Right cardiac atrium (tissue), 5 donors: ENCODE measurements around the gene LMAN1L. TPM values are rescaled to one million over a fixed set of nuclear protein-coding genes. Genes with fewer than 3 reads are reported as not detected.
"Not testable (repeated sequence)": the region's sequence is repeated elsewhere in the genome, so short reads cannot be mapped to it uniquely, and the experiment has no call there.

Experiments
- ATAC-seq, 2 donors: fragments of 200-7000 bp; cut with Tn5 transposase; one replicate each; pipeline versions ENCODE4 v1.8.0 to v1.9.1; 2020; ENCODE audit warnings: moderate library complexity in 2 of 2, mild to moderate bottlenecking in 1 of 2
- DNase-seq, 3 donors: peaks; one replicate each; pipeline ENCODE4 v3.0.0-alpha.2; 2020
- H3K27ac ChIP-seq: one replicate; pipeline ENCODE4 v1.5.1; 2013; ENCODE audit warnings: mild to moderate bottlenecking, low read length, control low read depth, moderate library complexity
- H3K27me3 ChIP-seq: one replicate; pipeline ENCODE4 v1.6.1; 2013; ENCODE audit not compliant: control insufficient read depth, insufficient read depth
- H3K4me1 ChIP-seq: one replicate; pipeline ENCODE4 v1.6.1; 2013; ENCODE audit warnings: low read length; ENCODE audit not compliant: control insufficient read depth, insufficient read depth
- H3K4me3 ChIP-seq: one replicate; pipeline ENCODE4 v1.5.1; 2013; ENCODE audit warnings: low read length, control low read depth
- H3K9me3 ChIP-seq: one replicate; pipeline ENCODE4 v1.6.1; 2013; ENCODE audit warnings: low read length; ENCODE audit not compliant: control insufficient read depth
- WGBS: extraction: QIAGEN DNeasy Blood & Tissue Kit; methylation state at CpG from one replicate; pipeline ENCODE4 v1.1.7; 2013; 5-methylcytosine and 5-hydroxymethylcytosine counted together
- intact Hi-C, 4 donors: fragments of 100-400 bp; cut with DNase I; formaldehyde crosslinking; loops; one replicate each; pipeline versions ENCODE4 v1.11.0 to v1.14.0; 2022 to 2023
- polyA plus RNA-seq: library from polyadenylated mRNA; stranded (reverse); fragments of 200-250 nt; gene quantifications from one replicate; pipeline ENCODE4 v1.2.3, GENCODE V29; 2013
- total RNA-seq, 4 donors: library from RNA; stranded (reverse); fragmentation: NEBNext Ultra II Directional; extraction: Animal tissue kit (Norgen Biotek cat#: 25700); gene quantifications; one replicate each; pipeline ENCODE4 v1.2.1, GENCODE V29; 2021
- donor health status: healthy with polysubstance abuse.
- donor health status: DM: no; HTN: yes; CAD: no.
- donor health status: DM: no; HTN: no; CAD: no.
- donor health status: DM: no; HTN: yes; CAD: no; lungs with severe emphysema.
- donor health status: DM: yes; HTN: yes; CAD: no.

The LMAN1L gene
- total and polyA plus RNA-seq, 5 donors, result 66.2 to 216 (median 111) TPM

- peak overlapping the region; percentile 96 for H3K4me3 ChIP-seq
- H3K27ac ChIP-seq, result peak overlapping the region; percentile 94
- H3K27me3 ChIP-seq, result no peaks in the 10 kb centered on the region
- peaks cover 20% of the 10 kb centered on the region for H3K4me1 ChIP-seq
- DNase-seq (peak; percentile 48 to 86 (median 82)), ATAC-seq (peak; percentile 2 to 15)
- H3K9me3 ChIP-seq, result no peaks in the 10 kb centered on the region
- intact Hi-C loops, result loop anchor here in 2 of 4 donors (5.0 to 10.0 kb wide), 2 partner anchors 50 to 52 kb away; no protein-coding TSS in a partner anchor
- WGBS, result under 1% methylated on average over 72 of the region's 72 CpGs
These were observed 30.2 kb upstream of the LMAN1L start for GRCh38 chr15:74782259-74783071.

- intact Hi-C loops, result loop anchor here in 2 of 4 donors (5.0 to 10.0 kb wide), 2 partner anchors 49 to 52 kb away; no protein-coding TSS in a partner anchor
These were observed 29.4 kb upstream of the LMAN1L start for GRCh38 chr15:74783072-74783807.

GRCh38 chr15:74783808-74784175 lies 28.8 kb upstream of the LMAN1L start:
- Histone ChIP-seq H3K27me3 (no peaks in the 10 kb centered on the region), H3K4me3 (peak overlapping the region; percentile 17), H3K27ac (peak overlapping the region; percentile 26), H3K9me3 (no peaks in the 10 kb centered on the region), H3K4me1 (peaks cover 27% of the 10 kb centered on the region)
- no peak for DNase-seq
- ATAC-seq, result no peak
- intact Hi-C loops, result loop anchor here in 2 of 4 donors (5.0 to 10.0 kb wide), 2 partner anchors 49 to 51 kb away; no protein-coding TSS in a partner anchor
- 23% methylated on average over 3 of the region's 3 CpGs for WGBS

More at GRCh38 chr15:74783072-74783807, 29.4 kb upstream of the LMAN1L start:
- DNase-seq (peak in 2 of 3 donors; percentile 66 to 67), ATAC-seq (peak; percentile 1 to 2)
- peak overlapping the region; percentile 96 for H3K4me3 ChIP-seq
- H3K4me1 ChIP-seq, result peaks cover 25% of the 10 kb centered on the region
- peak overlapping the region; percentile 61 for H3K27ac ChIP-seq
- no peaks in the 10 kb centered on the region for H3K9me3 ChIP-seq
- no peaks in the 10 kb centered on the region for H3K27me3 ChIP-seq
- 6% methylated on average over 13 of the region's 13 CpGs for WGBS

DNA sequence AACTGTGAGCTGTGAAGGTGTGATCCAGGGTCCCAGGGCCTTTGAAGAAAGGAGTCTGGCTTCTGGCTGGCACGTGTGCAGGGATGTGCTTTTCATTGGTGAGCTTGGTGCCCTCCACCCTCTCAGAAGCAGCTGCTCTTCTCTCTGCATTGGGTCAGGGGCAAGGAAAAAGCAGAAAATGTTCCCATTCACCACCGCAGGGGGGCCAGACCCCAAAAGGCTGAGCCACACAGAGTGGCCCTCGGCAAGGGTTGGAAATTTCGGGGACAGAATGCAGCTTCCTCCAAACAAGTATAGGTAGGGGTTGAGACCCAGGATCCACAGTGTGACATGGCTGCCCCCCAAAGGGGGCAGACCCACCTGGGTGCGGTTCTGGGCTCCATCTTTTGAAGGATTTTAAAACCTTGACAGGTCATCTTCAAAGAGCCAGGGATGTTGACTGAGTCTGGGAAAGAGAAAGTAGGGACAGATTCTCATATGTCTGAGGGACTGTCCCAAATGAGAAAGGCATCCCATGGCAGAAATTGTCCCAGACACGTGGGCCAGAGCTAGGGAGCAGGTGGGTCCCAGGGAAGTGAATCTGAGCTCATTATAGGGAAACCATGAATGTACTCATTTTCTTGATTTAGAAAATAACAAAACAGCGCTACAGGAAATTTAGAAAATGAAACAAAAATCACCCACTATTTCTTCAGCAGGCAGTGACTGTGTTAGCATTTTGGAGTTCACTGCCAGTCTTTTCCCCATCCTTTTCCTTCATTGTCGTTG lies 28.0 kb upstream of the LMAN1L start:
- H3K27ac ChIP-seq, result peak overlapping the region; percentile 57
- H3K9me3 ChIP-seq, result no peaks in the 10 kb centered on the region
- no peaks in the 10 kb centered on the region for H3K27me3 ChIP-seq
- WGBS, result 59% methylated on average over 8 of the region's 8 CpGs
- ATAC-seq (no peak), DNase-seq (peak in 1 of 3 donors; percentile 11)
- intact Hi-C loops, result loop anchor here in 2 of 4 donors (5.0 to 10.0 kb wide), 2 partner anchors 48 to 50 kb away; no protein-coding TSS in a partner anchor
- H3K4me3 ChIP-seq, result no peak overlapping the region
- H3K4me1 ChIP-seq, result peaks cover 29% of the 10 kb centered on the region

- 56% methylated on average over 13 of the region's 13 CpGs for WGBS
- H3K4me3 ChIP-seq, result no peak overlapping the region
These were observed 27.2 kb upstream of the LMAN1L start for GRCh38 chr15:74785194-74786032.

DNA sequence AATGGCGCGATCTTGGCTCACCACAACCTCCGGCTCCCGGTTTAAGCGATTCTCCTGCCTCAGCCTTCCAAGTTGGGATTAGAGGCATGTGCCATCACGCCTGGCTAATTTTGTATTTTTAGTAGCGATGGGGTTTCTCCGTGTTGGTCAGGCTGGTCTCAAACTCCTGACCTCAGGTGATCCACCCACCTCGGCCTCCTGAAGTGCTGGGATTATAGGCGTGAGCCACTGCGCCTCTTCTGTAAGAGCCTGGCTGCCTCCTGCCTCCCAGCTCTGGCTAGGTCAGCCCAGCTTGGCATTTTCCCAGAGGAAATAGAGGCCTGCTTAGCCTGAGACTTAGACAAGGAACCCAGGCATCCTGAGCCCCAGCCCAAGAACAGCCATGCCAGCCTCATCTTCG lies 26.6 kb upstream of the LMAN1L start:
- intact Hi-C loops, result loop anchor here in 1 of 4 donors (10.0 kb wide), 1 partner anchor 49 kb away; no protein-coding TSS in a partner anchor
- ATAC-seq, result not testable (repeated sequence)

More at GRCh38 chr15:74785194-74786032, 27.2 kb upstream of the LMAN1L start:
- H3K4me1 ChIP-seq, result peaks cover 35% of the 10 kb centered on the region
- intact Hi-C loops, result loop anchor here in 1 of 4 donors (10.0 kb wide), 1 partner anchor 49 kb away; no protein-coding TSS in a partner anchor
- DNase-seq (peak in 2 of 3 donors; percentile 66), ATAC-seq (peak; percentile 10 to 27)
- no peaks in the 10 kb centered on the region for H3K27me3 ChIP-seq
- H3K9me3 ChIP-seq, result no peaks in the 10 kb centered on the region
- peak overlapping the region; percentile 53 for H3K27ac ChIP-seq

DNA sequence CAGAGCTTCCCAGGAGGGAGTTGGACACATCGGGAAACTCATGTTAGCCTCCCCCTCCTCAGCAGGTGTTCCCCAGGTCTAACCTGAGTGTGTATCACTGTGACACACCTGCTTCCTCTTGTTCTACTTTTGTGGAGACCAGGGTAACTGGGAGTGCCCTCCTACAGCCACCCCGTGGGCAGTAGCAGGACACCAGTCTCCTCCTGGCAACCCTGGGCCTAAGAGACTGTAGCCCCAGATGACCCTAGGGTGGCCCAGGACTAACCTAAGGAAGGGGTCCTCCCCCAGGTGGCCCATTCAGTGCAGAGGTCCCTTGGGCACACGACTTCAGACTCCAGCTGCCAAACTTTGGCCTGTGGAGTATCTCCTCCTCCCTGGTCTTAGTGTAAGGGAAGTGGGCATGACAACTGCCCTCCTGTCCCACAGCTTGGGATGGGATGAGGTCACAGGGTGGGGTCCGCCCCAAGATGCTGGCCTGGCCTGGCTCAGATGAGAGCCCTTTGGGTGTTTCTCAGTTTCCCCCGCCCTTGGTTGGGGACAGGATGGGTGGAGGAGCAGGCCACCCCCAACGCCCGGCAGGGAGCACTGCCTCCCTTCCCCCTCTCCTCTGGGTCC lies 26.0 kb upstream of the LMAN1L start:
- no peak overlapping the region for H3K4me3 ChIP-seq
- ATAC-seq (peak; percentile 13 to 53), DNase-seq (peak; percentile 72 to 85 (median 82))

More for the DNA sequence above, 26.6 kb upstream of the LMAN1L start:
- H3K4me1 ChIP-seq, result peaks cover 38% of the 10 kb centered on the region
- H3K27ac ChIP-seq, result peak overlapping the region; percentile 85
- DNase-seq, result peak in 1 of 3 donors; percentile 46
- H3K27me3 ChIP-seq, H3K9me3 ChIP-seq, H3K4me3 ChIP-seq: not testable (repeated sequence)
- WGBS, result 64% methylated on average over 12 of the region's 12 CpGs

DNA sequence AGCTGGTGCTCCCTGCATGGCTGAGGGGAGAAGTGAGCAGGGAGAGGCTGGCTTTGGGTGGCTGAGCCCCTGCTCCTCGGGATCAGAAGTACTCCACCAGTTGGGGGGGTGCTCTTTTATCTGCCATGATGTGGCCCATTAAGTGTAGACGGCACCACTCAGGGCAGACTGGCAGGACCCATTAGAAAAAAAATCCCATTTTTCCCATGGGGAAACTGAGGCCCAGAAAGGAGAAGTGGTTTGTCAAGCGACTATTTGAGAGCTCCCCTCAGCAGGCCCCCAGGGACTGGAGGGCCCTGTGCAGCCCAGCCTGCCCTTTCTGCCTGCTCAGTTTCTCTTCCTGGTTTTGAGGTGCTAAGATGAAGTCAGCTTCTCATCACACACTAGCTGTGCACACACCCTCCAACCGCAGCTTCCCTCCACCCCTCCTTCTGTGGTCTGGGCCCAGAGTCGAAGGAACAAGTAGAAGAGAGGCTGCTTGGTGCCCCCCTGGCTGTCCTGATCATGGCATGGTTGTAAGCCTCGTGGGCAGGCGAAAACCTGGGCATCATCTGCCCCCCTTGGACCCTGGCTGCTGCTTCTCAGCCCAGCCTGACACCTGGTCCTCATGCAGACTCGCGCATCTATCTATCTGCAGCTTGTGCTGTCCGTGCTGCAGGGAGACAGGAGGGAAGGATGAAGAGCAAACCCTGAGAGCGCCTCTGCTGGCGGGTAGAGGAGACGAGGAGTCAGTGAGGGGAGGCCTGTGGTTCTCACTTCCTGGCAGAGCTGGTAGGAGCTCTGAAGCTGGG lies 25.2 kb upstream of the LMAN1L start:
- Histone ChIP-seq H3K9me3 (no peaks in the 10 kb centered on the region), H3K4me3 (no peak overlapping the region), H3K27ac (peak overlapping the region; percentile 85), H3K4me1 (peaks cover 46% of the 10 kb centered on the region), H3K27me3 (no peaks in the 10 kb centered on the region)
- 33% methylated on average over 13 of the region's 13 CpGs for WGBS
- DNase-seq (peak; percentile 62 to 86 (median 84)), ATAC-seq (peak; percentile 20 to 35)
- intact Hi-C loops, result loop anchor here in 1 of 4 donors (10.0 kb wide), 1 partner anchor 47 kb away; no protein-coding TSS in a partner anchor

More for the DNA sequence above, 26.0 kb upstream of the LMAN1L start:
- WGBS, result 33% methylated on average over 7 of the region's 7 CpGs
- H3K27ac ChIP-seq, result peak overlapping the region; percentile 85
- intact Hi-C loops, result loop anchor here in 1 of 4 donors (10.0 kb wide), 1 partner anchor 48 kb away; no protein-coding TSS in a partner anchor
- H3K4me1 ChIP-seq, result peaks cover 38% of the 10 kb centered on the region
- no peaks in the 10 kb centered on the region for H3K9me3 ChIP-seq
- no peaks in the 10 kb centered on the region for H3K27me3 ChIP-seq
